Psoas muscle (tissue), 8 donors: ENCODE data around the gene RAB13. TPM values are rescaled to one million over a fixed set of nuclear protein-coding genes. Genes with fewer than 3 reads are reported as not detected.
"Not testable (repeated sequence)": the region's sequence is repeated elsewhere in the genome, so short reads cannot be mapped to it uniquely, and the experiment has no call there.

Experiments
- ATAC-seq, 4 donors: fragments of 200-7000 bp; cut with Tn5 transposase; one replicate each; pipeline ENCODE4 v1.9.1; 2020; ENCODE audit warnings: moderate library complexity in 3 of 4, mild to moderate bottlenecking in 2 of 4
- DNase-seq, 2 donors: peaks; one replicate each; pipeline ENCODE4 v3.0.0-alpha.2; 2020
- H3K27ac ChIP-seq: fragments of 200-600 bp; one replicate; pipeline ENCODE4 v1.8.0; 2022
- H3K27me3 ChIP-seq, 3 donors: fragments of 200-600 bp in 1 of 3; one replicate each; pipeline versions ENCODE4 v1.6.1 to v1.8.0; 2013 to 2022; ENCODE audit warnings: low read length in 2 of 3, mild to moderate bottlenecking in 2 of 3, moderate library complexity in 1 of 3; ENCODE audit not compliant: insufficient read depth in 3 of 3
- H3K36me3 ChIP-seq, 2 donors: fragments of 200-600 bp in 1 of 2; one replicate each; pipeline versions ENCODE4 v1.6.1 to v1.8.0; 2013 to 2022; ENCODE audit warnings: low read depth in 1 of 2, mild to moderate bottlenecking in 1 of 2, moderate library complexity in 1 of 2; ENCODE audit not compliant: insufficient read depth in 1 of 2
- H3K4me1 ChIP-seq: fragments of 200-600 bp; one replicate; pipeline ENCODE4 v1.8.0; 2022
- H3K4me3 ChIP-seq: fragments of 200-600 bp; one replicate; pipeline ENCODE4 v1.8.0; 2022; ENCODE audit warnings: mild to moderate bottlenecking
- H3K9me3 ChIP-seq: fragments of 200-600 bp; one replicate; pipeline ENCODE4 v1.8.0; 2022
- WGBS, 3 donors: extraction: QIAGEN DNeasy Blood & Tissue Kit; methylation state at CpG; one replicate each; pipeline versions ENCODE4 v1.1.6 to v1.1.7; 2013; 5-methylcytosine and 5-hydroxymethylcytosine counted together
- intact Hi-C, 2 donors: fragments of 100-400 bp; cut with DNase I; formaldehyde crosslinking; loops; one replicate each; pipeline versions ENCODE4 v1.11.0 to v1.14.2; 2022
- polyA plus RNA-seq, 3 donors: library from polyadenylated mRNA; stranded (reverse); fragments of 200-250 nt; gene quantifications; one replicate each; pipeline ENCODE4 v1.2.3, GENCODE V29; 2013
- total RNA-seq, 4 donors: library from RNA; stranded (reverse); fragmentation: NEBNext Ultra II Directional in 2 of 4; extraction: Animal tissue kit (Norgen Biotek cat#: 25700) in 2 of 4; gene quantifications; one replicate each; pipeline versions ENCODE4 v1.2.1 to v1.2.4, GENCODE V29; 2021 to 2023
- TF ChIP-seq, protein P1 (sequence below): fragments of 200-600 bp; IDR thresholded peaks from one replicate; pipeline ENCODE4 v1.8.0; 2022; ENCODE audit warnings: antibody characterized with exemption
- donor health status: healthy with polysubstance abuse.
- donor health status: DM: no; HTN: no; CAD: no; lungs with moderate emphysema.
- donor health status: Bipolar disorder and iron deficiency.
- donor health status: healthy.
- donor health status: DM: yes; HTN: yes; CAD: no.
- donor health status: DM: no; HTN: no; CAD: no.
- donor health status: DM: no; HTN: no; CAD: no.
- donor health status: DM: yes; HTN: yes; CAD: no.

RAB13 gene
- total and polyA plus RNA-seq, 7 donors, result 30.3 to 67.0 (median 38.5) TPM

DNA sequence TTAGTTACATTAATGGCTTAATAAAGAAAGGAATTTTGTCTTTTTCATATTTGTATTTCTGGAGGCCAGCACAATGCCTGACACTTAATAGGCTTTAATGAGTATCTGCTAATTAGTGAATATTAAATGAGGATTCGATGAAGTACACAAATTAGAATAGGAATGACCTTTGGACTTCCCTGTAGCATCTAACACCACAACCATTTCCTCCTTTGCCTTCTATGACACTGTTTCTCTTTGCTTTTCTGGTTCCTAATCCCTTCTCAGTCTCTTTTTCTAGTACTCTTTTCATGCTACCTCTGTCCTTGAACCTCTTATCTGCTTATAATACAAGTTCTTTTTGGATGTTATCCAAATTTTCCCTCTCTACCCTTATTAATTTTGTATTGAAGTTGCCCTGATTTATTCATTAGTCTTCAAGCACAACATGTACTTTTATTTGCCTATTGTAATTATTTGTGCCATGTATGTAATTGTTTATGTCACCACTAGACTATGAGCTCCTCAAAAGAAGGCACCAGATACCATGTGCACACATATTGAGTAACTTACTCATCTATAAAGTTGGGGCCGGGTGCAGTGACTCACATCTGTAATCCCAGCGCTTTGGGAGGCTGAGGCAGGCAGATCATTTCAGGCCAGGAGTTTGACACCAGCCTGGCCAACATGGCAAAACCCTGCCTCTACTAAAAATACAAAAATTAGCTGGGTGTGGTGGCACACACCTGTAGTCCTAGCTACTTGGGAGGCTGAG, 28.2 kb upstream of the RAB13 start:
- no peaks in the 10 kb centered on the region for H3K36me3 ChIP-seq
- H3K9me3 ChIP-seq, result no peaks in the 10 kb centered on the region
- no peaks in the 10 kb centered on the region for H3K27me3 ChIP-seq
- no peak overlapping the region for H3K27ac ChIP-seq
- ATAC-seq (no peak), DNase-seq (no peak)
- H3K4me1 ChIP-seq, result no peaks in the 10 kb centered on the region
- intact Hi-C loops, result loop anchor here in 1 of 2 donors (10.0 kb wide), 1 partner anchor 100 kb away; no protein-coding TSS in a partner anchor
- TF ChIP-seq, protein P1, sequence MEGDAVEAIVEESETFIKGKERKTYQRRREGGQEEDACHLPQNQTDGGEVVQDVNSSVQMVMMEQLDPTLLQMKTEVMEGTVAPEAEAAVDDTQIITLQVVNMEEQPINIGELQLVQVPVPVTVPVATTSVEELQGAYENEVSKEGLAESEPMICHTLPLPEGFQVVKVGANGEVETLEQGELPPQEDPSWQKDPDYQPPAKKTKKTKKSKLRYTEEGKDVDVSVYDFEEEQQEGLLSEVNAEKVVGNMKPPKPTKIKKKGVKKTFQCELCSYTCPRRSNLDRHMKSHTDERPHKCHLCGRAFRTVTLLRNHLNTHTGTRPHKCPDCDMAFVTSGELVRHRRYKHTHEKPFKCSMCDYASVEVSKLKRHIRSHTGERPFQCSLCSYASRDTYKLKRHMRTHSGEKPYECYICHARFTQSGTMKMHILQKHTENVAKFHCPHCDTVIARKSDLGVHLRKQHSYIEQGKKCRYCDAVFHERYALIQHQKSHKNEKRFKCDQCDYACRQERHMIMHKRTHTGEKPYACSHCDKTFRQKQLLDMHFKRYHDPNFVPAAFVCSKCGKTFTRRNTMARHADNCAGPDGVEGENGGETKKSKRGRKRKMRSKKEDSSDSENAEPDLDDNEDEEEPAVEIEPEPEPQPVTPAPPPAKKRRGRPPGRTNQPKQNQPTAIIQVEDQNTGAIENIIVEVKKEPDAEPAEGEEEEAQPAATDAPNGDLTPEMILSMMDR, result no peak
- H3K4me3 ChIP-seq, result no peak overlapping the region
- WGBS, 3 donors, result 75 to 85% (median 83%) methylated on average over 3 of the region's 3 CpGs

- not testable (repeated sequence) for DNase-seq, ATAC-seq, H3K36me3 ChIP-seq, H3K27me3 ChIP-seq, H3K9me3 ChIP-seq, H3K27ac ChIP-seq, H3K4me3 ChIP-seq, H3K4me1 ChIP-seq
- WGBS, 3 donors, result 92 to 96% (median 96%) methylated on average over 14 of the region's 14 CpGs
- intact Hi-C loops, result loop anchor here in 1 of 2 donors (10.0 kb wide), 1 partner anchor 102 kb away; no protein-coding TSS in a partner anchor
Observed at GRCh38 chr1:154012543-154012942, 26.4 kb upstream of the RAB13 start.

DNA sequence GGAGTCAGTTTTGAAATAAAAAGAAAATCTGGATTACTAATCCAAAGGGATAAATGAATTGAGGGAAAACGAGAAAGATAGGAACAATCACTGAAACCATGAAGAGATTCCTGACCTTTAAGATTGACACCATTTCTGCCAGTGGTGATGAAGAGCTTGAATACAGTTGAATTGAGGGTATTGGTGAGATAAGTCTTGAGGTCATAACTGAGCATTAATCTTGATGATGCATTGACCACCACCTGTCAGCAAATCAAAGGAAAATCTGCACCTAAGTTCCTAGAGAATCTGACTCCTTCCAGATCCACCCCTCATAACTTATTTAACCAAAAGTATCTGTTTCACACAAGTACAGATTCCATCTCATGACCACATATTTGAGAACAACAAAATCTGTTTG, 26.0 kb upstream of the RAB13 start:
- Histone ChIP-seq H3K9me3 (no peaks in the 10 kb centered on the region), H3K36me3 (no peaks in the 10 kb centered on the region), H3K27ac (no peak overlapping the region), H3K27me3 (no peaks in the 10 kb centered on the region), H3K4me3 (no peak overlapping the region), H3K4me1 (no peaks in the 10 kb centered on the region)
- TF ChIP-seq, protein P1, result no peak
- WGBS, 3 donors, result 68 to 77% (median 69%) methylated on average over 1 of the region's 1 CpG
- DNase-seq (no peak), ATAC-seq (no peak)
- intact Hi-C loops, result loop anchor here in 1 of 2 donors (10.0 kb wide), 1 partner anchor 103 kb away; no protein-coding TSS in a partner anchor

- no peaks in the 10 kb centered on the region for H3K36me3 ChIP-seq
- TF ChIP-seq, protein P1, result no peak
- H3K4me1 ChIP-seq, result no peaks in the 10 kb centered on the region
- DNase-seq (no peak), ATAC-seq (no peak)
- H3K27me3 ChIP-seq, result no peaks in the 10 kb centered on the region
- intact Hi-C loops, result no loop called here
- H3K27ac ChIP-seq, result no peak overlapping the region
- no peaks in the 10 kb centered on the region for H3K9me3 ChIP-seq
- H3K4me3 ChIP-seq, result no peak overlapping the region
- 95 to 98% (median 97%) methylated on average over 3 of the region's 3 CpGs for WGBS, 3 donors
Observed at GRCh38 chr1:154006136-154006535, 20.0 kb upstream of the RAB13 start.

GRCh38 chr1:154000420-154000819, 14.3 kb upstream of the RAB13 start:
- Histone ChIP-seq H3K27me3 (no peaks in the 10 kb centered on the region), H3K27ac (no peak overlapping the region), H3K4me3 (no peak overlapping the region), H3K4me1 (no peaks in the 10 kb centered on the region), H3K9me3 (no peaks in the 10 kb centered on the region), H3K36me3 (peaks cover 0 to 4% of the 10 kb centered on the region in 2 donors)
- 80 to 85% (median 83%) methylated on average over 4 of the region's 4 CpGs for WGBS, 3 donors
- TF ChIP-seq, protein P1, result no peak
- intact Hi-C loops, result no loop called here
- ATAC-seq (no peak), DNase-seq (no peak)

- intact Hi-C loops, result loop anchor here in 1 of 2 donors (10.0 kb wide), 1 partner anchor 278 kb away; the partner anchor contains the start of gene HAX1
- H3K9me3 ChIP-seq, DNase-seq, ATAC-seq, H3K4me3 ChIP-seq, H3K27ac ChIP-seq, H3K27me3 ChIP-seq: not testable (repeated sequence)
- peaks cover 20% of the 10 kb centered on the region for H3K4me1 ChIP-seq
- 92 to 96% (median 95%) methylated on average over 10 of the region's 10 CpGs for WGBS, 3 donors
- peaks cover 10 to 38% of the 10 kb centered on the region in 2 donors for H3K36me3 ChIP-seq
Observed at GRCh38 chr1:153996882-153997281, 10.7 kb upstream of the RAB13 start.
